Measurements from ENCODE around the gene EMC1.

DNA sequence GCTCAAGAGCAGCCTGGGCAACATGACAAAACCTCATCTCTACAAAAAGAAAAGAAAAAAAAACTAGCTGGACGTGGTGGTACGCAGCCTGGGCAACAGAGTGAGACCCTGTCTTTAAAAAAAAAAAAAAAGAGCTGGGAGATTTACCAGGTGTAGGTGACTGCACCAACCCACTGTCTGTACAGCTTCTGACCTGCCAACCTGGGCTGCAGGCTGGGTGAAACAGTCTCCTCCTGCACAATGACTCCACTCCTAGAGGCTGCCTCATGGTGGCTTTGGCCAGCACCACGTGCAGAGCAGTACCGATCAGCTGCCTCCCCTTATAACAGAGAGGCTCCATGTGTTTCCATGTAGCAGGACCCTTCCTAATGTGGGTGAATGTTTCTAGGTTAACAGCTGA, 4.0 kb upstream of the EMC1 start:
- TF ChIP-seq RFX5 (IDR thresholded peaks at IDR 0.05; ENCODE audit: low read length) = no peak
- TF ChIP-seq NRF1 (IDR thresholded peaks at IDR 0.05; ENCODE audit: low read depth, low read length) = no peak
- TF ChIP-seq CTCF (IDR thresholded peaks at IDR 0.05) = no peak
- TF ChIP-seq, protein P1, sequence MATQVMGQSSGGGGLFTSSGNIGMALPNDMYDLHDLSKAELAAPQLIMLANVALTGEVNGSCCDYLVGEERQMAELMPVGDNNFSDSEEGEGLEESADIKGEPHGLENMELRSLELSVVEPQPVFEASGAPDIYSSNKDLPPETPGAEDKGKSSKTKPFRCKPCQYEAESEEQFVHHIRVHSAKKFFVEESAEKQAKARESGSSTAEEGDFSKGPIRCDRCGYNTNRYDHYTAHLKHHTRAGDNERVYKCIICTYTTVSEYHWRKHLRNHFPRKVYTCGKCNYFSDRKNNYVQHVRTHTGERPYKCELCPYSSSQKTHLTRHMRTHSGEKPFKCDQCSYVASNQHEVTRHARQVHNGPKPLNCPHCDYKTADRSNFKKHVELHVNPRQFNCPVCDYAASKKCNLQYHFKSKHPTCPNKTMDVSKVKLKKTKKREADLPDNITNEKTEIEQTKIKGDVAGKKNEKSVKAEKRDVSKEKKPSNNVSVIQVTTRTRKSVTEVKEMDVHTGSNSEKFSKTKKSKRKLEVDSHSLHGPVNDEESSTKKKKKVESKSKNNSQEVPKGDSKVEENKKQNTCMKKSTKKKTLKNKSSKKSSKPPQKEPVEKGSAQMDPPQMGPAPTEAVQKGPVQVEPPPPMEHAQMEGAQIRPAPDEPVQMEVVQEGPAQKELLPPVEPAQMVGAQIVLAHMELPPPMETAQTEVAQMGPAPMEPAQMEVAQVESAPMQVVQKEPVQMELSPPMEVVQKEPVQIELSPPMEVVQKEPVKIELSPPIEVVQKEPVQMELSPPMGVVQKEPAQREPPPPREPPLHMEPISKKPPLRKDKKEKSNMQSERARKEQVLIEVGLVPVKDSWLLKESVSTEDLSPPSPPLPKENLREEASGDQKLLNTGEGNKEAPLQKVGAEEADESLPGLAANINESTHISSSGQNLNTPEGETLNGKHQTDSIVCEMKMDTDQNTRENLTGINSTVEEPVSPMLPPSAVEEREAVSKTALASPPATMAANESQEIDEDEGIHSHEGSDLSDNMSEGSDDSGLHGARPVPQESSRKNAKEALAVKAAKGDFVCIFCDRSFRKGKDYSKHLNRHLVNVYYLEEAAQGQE (IDR thresholded peaks at IDR 0.05; ENCODE audit: low read depth, low read length) = no peak
- no peak for TF ChIP-seq YY1 (IDR thresholded peaks at IDR 0.05; ENCODE audit: low read depth)
- TF ChIP-seq MXI1 (IDR thresholded peaks at IDR 0.05; ENCODE audit: low read depth, low read length) = no peak
- no peak for TF ChIP-seq RAD21 (IDR thresholded peaks at IDR 0.05; ENCODE audit: low read length)
- TF ChIP-seq EZH2phosphoT487 (IDR thresholded peaks at IDR 0.05; ENCODE audit: borderline replicate concordance, low read depth) = no peak
- no peak for TF ChIP-seq POLR2AphosphoS5 (IDR thresholded peaks at IDR 0.05; ENCODE audit: low read depth, low read length)
- no peak for TF ChIP-seq SIN3A (IDR thresholded peaks at IDR 0.05; ENCODE audit: borderline replicate concordance, low read depth, low read length)

Data from SK-N-SH (cell line).